HEK293 (cell line): ENCODE results near the gene SETD3.

ENCODE experiments used
- CTCF ChIA-PET: fragments of 350-600 bp; formaldehyde crosslinking; extraction: SDS; loops from one replicate; lab custom pipeline; 2021; ENCODE audit warnings: antibody characterized with exemption; lab: Yijun Ruan, JAX
- POLR2A ChIA-PET: fragments of 300-600 bp; formaldehyde crosslinking; extraction: SDS; loops from one replicate; lab custom pipeline; 2020; ENCODE audit warnings: antibody characterized with exemption, inconsistent platforms; lab: Yijun Ruan, JAX
- H3K27ac ChIP-seq: fragments of 200-500 bp; sonication (Bioruptor generic); 2 replicates; pipeline ENCODE4 v1.5.1; 2014; ENCODE audit warnings: low read depth, low read length, control low read depth, inconsistent platforms; ENCODE audit errors: extremely low read depth
- H3K36me3 ChIP-seq, 2 experiments: fragments of 200-500 bp in 1 of 2; sonication (Bioruptor generic) in 1 of 2; 1 replicate in 1 of 2; 2 replicates in 1 of 2; pipeline ENCODE4 v1.5.1; 2014 to 2017; ENCODE audit warnings: inconsistent platforms in 2 of 2, low read length in 2 of 2; ENCODE audit not compliant: control insufficient read depth in 2 of 2, insufficient read depth in 1 of 2
- H3K4me1 ChIP-seq: fragments of 200-500 bp; sonication (Bioruptor generic); 2 replicates; pipeline ENCODE4 v1.5.1; 2014; ENCODE audit warnings: mild to moderate bottlenecking, low read length, inconsistent platforms; ENCODE audit not compliant: control insufficient read depth, insufficient read depth
- H3K4me3 ChIP-seq: 2 replicates; pipeline ENCODE4 v1.5.1; 2011; ENCODE audit warnings: low read depth, mild to moderate bottlenecking, control low read depth, low read length, moderate library complexity
- H3K9me3 ChIP-seq: fragments of 200-500 bp; sonication (Bioruptor generic); 2 replicates; pipeline ENCODE4 v1.5.1; 2014; ENCODE audit warnings: low read depth, low read length, inconsistent platforms; ENCODE audit not compliant: control insufficient read depth, insufficient read depth
- GLI4 ChIP-seq: fragments of 450-650 bp; formaldehyde crosslinking; IDR thresholded peaks from 2 replicates; pipeline ENCODE4 v1.5.1; 2016; ENCODE audit warnings: missing biosample characterization, missing genetic modification characterization
- MEIS1 ChIP-seq: sonication (generic); formaldehyde crosslinking; IDR thresholded peaks from 2 replicates; pipeline ENCODE4 v1.8.1; 2022; ENCODE audit warnings: missing genetic modification reagents, mild to moderate bottlenecking, borderline replicate concordance
- PRDM4 ChIP-seq: fragments of 450-650 bp; formaldehyde crosslinking; IDR thresholded peaks from 2 replicates; pipeline ENCODE4 v1.5.1; 2017; ENCODE audit warnings: missing biosample characterization, missing genetic modification characterization
- REPIN1 ChIP-seq: fragments of 450-650 bp; formaldehyde crosslinking; IDR thresholded peaks from 2 replicates; pipeline ENCODE4 v1.5.1; 2017; ENCODE audit warnings: missing biosample characterization, missing genetic modification characterization, low read depth
- ZBTB1 ChIP-seq: fragments of 450-650 bp; formaldehyde crosslinking; IDR thresholded peaks from 2 replicates; pipeline ENCODE4 v1.5.1; 2016; ENCODE audit warnings: missing biosample characterization, missing genetic modification characterization
- ZEB2 ChIP-seq: fragments of 450-650 bp; formaldehyde crosslinking; IDR thresholded peaks from 2 replicates; pipeline ENCODE4 v1.5.1; 2016; ENCODE audit warnings: missing biosample characterization, missing genetic modification characterization
- ZNF211 ChIP-seq: fragments of 450-650 bp; formaldehyde crosslinking; IDR thresholded peaks from 2 replicates; pipeline ENCODE4 v1.5.1; 2016; ENCODE audit warnings: low read depth, missing biosample characterization, missing genetic modification characterization
- ZNF280D ChIP-seq: fragments of 450-650 bp; formaldehyde crosslinking; IDR thresholded peaks from 2 replicates; pipeline ENCODE4 v1.5.1; 2016; ENCODE audit warnings: missing biosample characterization, missing genetic modification characterization
- ZNF362 ChIP-seq: fragments of 450-650 bp; formaldehyde crosslinking; IDR thresholded peaks from 2 replicates; pipeline ENCODE4 v1.5.1; 2016; ENCODE audit warnings: missing biosample characterization, missing genetic modification characterization
- ZNF366 ChIP-seq: fragments of 450-650 bp; formaldehyde crosslinking; conservative IDR thresholded peaks from 2 replicates; pipeline ENCODE4 v1.5.1; 2016; ENCODE audit warnings: missing biosample characterization, missing genetic modification characterization
- ZNF449 ChIP-seq: fragments of 450-650 bp; formaldehyde crosslinking; IDR thresholded peaks from 2 replicates; pipeline ENCODE4 v1.5.1; 2017; ENCODE audit warnings: missing biosample characterization, mild to moderate bottlenecking, missing genetic modification characterization, moderate library complexity
- ZNF514 ChIP-seq: fragments of 450-650 bp; formaldehyde crosslinking; IDR thresholded peaks from 2 replicates; pipeline ENCODE4 v1.5.1; 2016; ENCODE audit warnings: missing biosample characterization, missing genetic modification characterization
- ZNF571 ChIP-seq: fragments of 450-650 bp; formaldehyde crosslinking; IDR thresholded peaks from 2 replicates; pipeline ENCODE4 v1.5.0; 2017; ENCODE audit warnings: missing biosample characterization, missing genetic modification characterization
- ZNF660 ChIP-seq: fragments of 450-650 bp; IDR thresholded peaks from 2 replicates; pipeline ENCODE4 v1.5.1; 2018; ENCODE audit warnings: missing biosample characterization, mild to moderate bottlenecking, missing genetic modification characterization
- ZNF704 ChIP-seq: fragments of 450-650 bp; formaldehyde crosslinking; IDR thresholded peaks from 2 replicates; pipeline ENCODE4 v1.5.1; 2016; ENCODE audit warnings: missing biosample characterization, missing genetic modification characterization
- ZNF707 ChIP-seq: fragments of 450-650 bp; formaldehyde crosslinking; IDR thresholded peaks from 2 replicates; pipeline ENCODE4 v1.5.1; 2016; ENCODE audit warnings: missing biosample characterization, missing genetic modification characterization
- ZNF776 ChIP-seq: fragments of 450-650 bp; formaldehyde crosslinking; IDR thresholded peaks from 2 replicates; pipeline ENCODE4 v1.5.0; 2017; ENCODE audit warnings: missing biosample characterization, missing genetic modification characterization, borderline replicate concordance
- ZNF785 ChIP-seq: fragments of 450-650 bp; formaldehyde crosslinking; IDR thresholded peaks from 2 replicates; pipeline ENCODE4 v1.5.1; 2016; ENCODE audit warnings: missing biosample characterization, missing genetic modification characterization
- ZNF837 ChIP-seq: fragments of 450-650 bp; formaldehyde crosslinking; IDR thresholded peaks from 2 replicates; pipeline ENCODE4 v1.5.1; 2016; ENCODE audit warnings: missing biosample characterization, missing genetic modification characterization
- ZSCAN5A ChIP-seq: fragments of 450-650 bp; formaldehyde crosslinking; IDR thresholded peaks from 2 replicates; pipeline ENCODE4 v1.5.1; 2016; ENCODE audit warnings: missing biosample characterization, missing genetic modification characterization

Gene SETD3

GRCh38 chr14:99356031-99356608, 124.5 kb downstream of the SETD3 start (continued):
- TF ChIP-seq ZNF211 (tag by site-specific recombination): no peak
- no peak for TF ChIP-seq ZNF837 (tag by site-specific recombination)
- TF ChIP-seq GLI4 (tag by site-specific recombination): no peak
- no peak for TF ChIP-seq ZSCAN5A (tag by site-specific recombination)

- CTCF ChIA-PET: interaction anchor here (0.5 to 1.0 kb wide), 2 partner anchors 34 to 458 kb away, joined by 3 read pairs; no protein-coding TSS in a partner anchor
- no peak for TF ChIP-seq ZNF280D
- TF ChIP-seq ZNF514 (tag by site-specific recombination): no peak
- TF ChIP-seq ZNF660 (tag by site-specific recombination): no peak
- TF ChIP-seq MEIS1: no peak
- no peak for TF ChIP-seq ZNF449 (tag by site-specific recombination)
- no peak for TF ChIP-seq PRDM4 (tag by site-specific recombination)
- no peak for TF ChIP-seq ZBTB1 (tag by site-specific recombination)
- TF ChIP-seq ZNF776 (tag by site-specific recombination): no peak
- Histone ChIP-seq H3K9me3 (no peaks in the 10 kb centered on the region), H3K4me1 (no peaks in the 10 kb centered on the region), H3K4me3 (no peak overlapping the region), H3K36me3 (no peaks in the 10 kb centered on the region), H3K27ac (no peak overlapping the region)
- POLR2A ChIA-PET: no interaction called here
Observed at GRCh38 chr14:99354166-99354875, 126.3 kb downstream of the SETD3 start.

GRCh38 chr14:99352688-99353280, 127.9 kb downstream of the SETD3 start:
- CTCF ChIA-PET: interaction anchor here (0.7 to 0.9 kb wide), 2 partner anchors 33 to 39 kb away, joined by 3 to 4 read pairs; no protein-coding TSS in a partner anchor

More at GRCh38 chr14:99352688-99353280, 127.9 kb downstream of the SETD3 start:
- Histone ChIP-seq H3K27ac (no peak overlapping the region), H3K36me3 (no peaks in the 10 kb centered on the region), H3K4me3 (no peak overlapping the region), H3K9me3 (no peaks in the 10 kb centered on the region), H3K4me1 (no peaks in the 10 kb centered on the region)
- TF ChIP-seq ZNF362 (no peak), ZNF366 (tag by site-specific recombination) (no peak), ZNF571 (tag by site-specific recombination) (no peak), ZNF785 (tag by site-specific recombination) (no peak), ZEB2 (tag by site-specific recombination) (no peak), REPIN1 (tag by site-specific recombination) (no peak), ZNF704 (no peak), ZNF707 (no peak)
- POLR2A ChIA-PET: no interaction called here
